Psoas muscle (tissue), 8 donors: ENCODE data around the gene HOXB8. TPM values are rescaled to one million over a fixed set of nuclear protein-coding genes. Genes with fewer than 3 reads are reported as not detected.

Experiments
- ATAC-seq, 4 donors: fragments of 200-7000 bp; cut with Tn5 transposase; one replicate each; pipeline ENCODE4 v1.9.1; 2020; ENCODE audit warnings: moderate library complexity in 3 of 4, mild to moderate bottlenecking in 2 of 4
- DNase-seq, 2 donors: peaks; one replicate each; pipeline ENCODE4 v3.0.0-alpha.2; 2020
- H3K27ac ChIP-seq: fragments of 200-600 bp; one replicate; pipeline ENCODE4 v1.8.0; 2022
- H3K27me3 ChIP-seq, 3 donors: fragments of 200-600 bp in 1 of 3; one replicate each; pipeline versions ENCODE4 v1.6.1 to v1.8.0; 2013 to 2022; ENCODE audit warnings: low read length in 2 of 3, mild to moderate bottlenecking in 2 of 3, moderate library complexity in 1 of 3; ENCODE audit not compliant: insufficient read depth in 3 of 3
- H3K36me3 ChIP-seq, 2 donors: fragments of 200-600 bp in 1 of 2; one replicate each; pipeline versions ENCODE4 v1.6.1 to v1.8.0; 2013 to 2022; ENCODE audit warnings: low read depth in 1 of 2, mild to moderate bottlenecking in 1 of 2, moderate library complexity in 1 of 2; ENCODE audit not compliant: insufficient read depth in 1 of 2
- H3K4me1 ChIP-seq: fragments of 200-600 bp; one replicate; pipeline ENCODE4 v1.8.0; 2022
- H3K4me3 ChIP-seq: fragments of 200-600 bp; one replicate; pipeline ENCODE4 v1.8.0; 2022; ENCODE audit warnings: mild to moderate bottlenecking
- H3K9me3 ChIP-seq: fragments of 200-600 bp; one replicate; pipeline ENCODE4 v1.8.0; 2022
- CTCF ChIP-seq: fragments of 200-600 bp; IDR thresholded peaks from one replicate; pipeline ENCODE4 v1.8.0; 2022; ENCODE audit warnings: antibody characterized with exemption
- WGBS, 3 donors: extraction: QIAGEN DNeasy Blood & Tissue Kit; methylation state at CpG; one replicate each; pipeline versions ENCODE4 v1.1.6 to v1.1.7; 2013; 5-methylcytosine and 5-hydroxymethylcytosine counted together
- intact Hi-C, 2 donors: fragments of 100-400 bp; cut with DNase I; formaldehyde crosslinking; loops; one replicate each; pipeline versions ENCODE4 v1.11.0 to v1.14.2; 2022
- polyA plus RNA-seq, 3 donors: library from polyadenylated mRNA; stranded (reverse); fragments of 200-250 nt; gene quantifications; one replicate each; pipeline ENCODE4 v1.2.3, GENCODE V29; 2013
- total RNA-seq, 4 donors: library from RNA; stranded (reverse); fragmentation: NEBNext Ultra II Directional in 2 of 4; extraction: Animal tissue kit (Norgen Biotek cat#: 25700) in 2 of 4; gene quantifications; one replicate each; pipeline versions ENCODE4 v1.2.1 to v1.2.4, GENCODE V29; 2021 to 2023
- donor health status: healthy with polysubstance abuse.
- donor health status: DM: no; HTN: no; CAD: no; lungs with moderate emphysema.
- donor health status: Bipolar disorder and iron deficiency.
- donor health status: healthy.
- donor health status: DM: yes; HTN: yes; CAD: no.
- donor health status: DM: no; HTN: no; CAD: no.
- donor health status: DM: no; HTN: no; CAD: no.
- donor health status: DM: yes; HTN: yes; CAD: no.

The HOXB8 gene
- total and polyA plus RNA-seq, 7 donors = 0.05 to 0.10 (median 0.08) TPM; not detected in 4

GRCh38 chr17:48639136-48639535 lies 24.0 kb upstream of the HOXB8 start:
- WGBS, 3 donors = 48 to 49% (median 48%) methylated on average over 5 of the region's 5 CpGs
- peaks cover 11 to 100% (median 40%) of the 10 kb centered on the region in 3 donors for H3K27me3 ChIP-seq
- no peak for ATAC-seq

GRCh38 chr17:48637323-48638260 lies 22.5 kb upstream of the HOXB8 start:
- TF ChIP-seq CTCF = no peak
- no peaks in the 10 kb centered on the region for H3K4me1 ChIP-seq

More at GRCh38 chr17:48639136-48639535, 24.0 kb upstream of the HOXB8 start:
- Histone ChIP-seq H3K4me3 (no peak overlapping the region), H3K9me3 (no peaks in the 10 kb centered on the region), H3K27ac (no peak overlapping the region), H3K36me3 (no peaks in the 10 kb centered on the region), H3K4me1 (no peaks in the 10 kb centered on the region)
- intact Hi-C loops = no loop called here
- DNase-seq = no peak
- TF ChIP-seq CTCF = no peak

GRCh38 chr17:48636177-48637018 lies 21.3 kb upstream of the HOXB8 start:
- TF ChIP-seq CTCF = peak; percentile 51
- Histone ChIP-seq H3K4me1 (no peaks in the 10 kb centered on the region), H3K9me3 (no peaks in the 10 kb centered on the region), H3K4me3 (no peak overlapping the region), H3K36me3 (no peaks in the 10 kb centered on the region), H3K27me3 (peaks cover 14 to 100% (median 44%) of the 10 kb centered on the region in 3 donors), H3K27ac (no peak overlapping the region)
- peak; percentile 72 to 80 for DNase-seq
- peak; percentile 56 to 73 (median 66) for ATAC-seq
- intact Hi-C loops = no loop called here
- 4 to 7% (median 6%) methylated on average over 38 to 39 of the region's 39 CpGs for WGBS, 3 donors

More at GRCh38 chr17:48637323-48638260, 22.5 kb upstream of the HOXB8 start:
- DNase-seq (no peak), ATAC-seq (no peak)
- 45 to 51% (median 48%) methylated on average over 18 of the region's 18 CpGs for WGBS, 3 donors
- H3K27me3 ChIP-seq = peaks cover 14 to 100% (median 50%) of the 10 kb centered on the region in 3 donors
- no peak overlapping the region for H3K4me3 ChIP-seq
- no peak overlapping the region for H3K27ac ChIP-seq
- intact Hi-C loops = no loop called here
- no peaks in the 10 kb centered on the region for H3K9me3 ChIP-seq
- H3K36me3 ChIP-seq = no peaks in the 10 kb centered on the region

- WGBS, 3 donors = 54 to 59% (median 55%) methylated on average over 20 of the region's 20 CpGs
These were observed 19.6 kb upstream of the HOXB8 start for GRCh38 chr17:48634493-48635208.

More at GRCh38 chr17:48634493-48635208, 19.6 kb upstream of the HOXB8 start:
- H3K4me1 ChIP-seq = no peaks in the 10 kb centered on the region
- no peak overlapping the region for H3K4me3 ChIP-seq
- H3K27me3 ChIP-seq = peaks cover 14 to 99% (median 47%) of the 10 kb centered on the region in 3 donors
- TF ChIP-seq CTCF = no peak
- no peak for DNase-seq
- H3K9me3 ChIP-seq = no peaks in the 10 kb centered on the region
- no peak overlapping the region for H3K27ac ChIP-seq
- no peaks in the 10 kb centered on the region for H3K36me3 ChIP-seq
- ATAC-seq = no peak
- intact Hi-C loops = no loop called here
